H9 (cell line): ENCODE results near the gene RBBP7. TPM values are rescaled to one million over a fixed set of nuclear protein-coding genes. Genes with fewer than 3 reads are reported as not detected.
A peak's percentile ranks its signal among the peaks of the same experiment; 100 is the strongest.

ENCODE experiments used
- DNase-seq: peaks from one replicate; pipeline ENCODE4 v3.0.0-alpha.2; 2017
- H2AFZ ChIP-seq: one replicate; pipeline ENCODE4 v1.6.1; 2013; ENCODE audit warnings: mild to moderate bottlenecking, low read length, control low read depth, moderate library complexity
- H2AK5ac ChIP-seq: 2 replicates; pipeline ENCODE4 v1.6.1; 2013; ENCODE audit warnings: low read length, control low read depth, mixed read lengths; ENCODE audit not compliant: insufficient read length
- H2BK120ac ChIP-seq: one replicate; pipeline ENCODE4 v1.6.1; 2013; ENCODE audit warnings: low read depth, mild to moderate bottlenecking, low read length, control low read depth, inconsistent platforms; ENCODE audit not compliant: poor library complexity, severe bottlenecking
- H2BK12ac ChIP-seq: 2 replicates; pipeline ENCODE4 v1.6.1; 2013; ENCODE audit warnings: low read length, control low read depth, mixed read lengths, low read depth; ENCODE audit not compliant: insufficient read length
- H2BK15ac ChIP-seq: 2 replicates; pipeline ENCODE4 v1.6.1; 2013; ENCODE audit warnings: low read depth, low read length, control low read depth
- H2BK20ac ChIP-seq: one replicate; pipeline ENCODE4 v1.6.1; 2013; ENCODE audit warnings: low read depth, mild to moderate bottlenecking, low read length, control low read depth, inconsistent platforms; ENCODE audit not compliant: poor library complexity, severe bottlenecking
- H2BK5ac ChIP-seq: 2 replicates; pipeline ENCODE4 v1.6.1; 2013; ENCODE audit warnings: low read length, control low read depth, mixed read lengths; ENCODE audit not compliant: insufficient read length
- H3K14ac ChIP-seq: 2 replicates; pipeline ENCODE4 v1.6.1; 2013; ENCODE audit warnings: low read length, control low read depth; ENCODE audit not compliant: insufficient read depth
- H3K18ac ChIP-seq: 2 replicates; pipeline ENCODE4 v1.6.1; 2013; ENCODE audit warnings: low read depth, mild to moderate bottlenecking, mixed read lengths, low read length, control low read depth; ENCODE audit not compliant: insufficient read length
- H3K23ac ChIP-seq: 2 replicates; pipeline ENCODE4 v1.6.1; 2013; ENCODE audit warnings: low read length, control low read depth, mixed read lengths, low read depth; ENCODE audit not compliant: insufficient read length
- H3K23me2 ChIP-seq: 2 replicates; pipeline ENCODE4 v1.6.1; 2013; ENCODE audit warnings: low read depth, mild to moderate bottlenecking, mixed read lengths, low read length, control low read depth; ENCODE audit not compliant: insufficient read length, poor library complexity, severe bottlenecking
- H3K27ac ChIP-seq: 2 replicates; pipeline ENCODE4 v1.5.1; 2013; ENCODE audit warnings: low read length, control low read depth, mixed read lengths, low read depth; ENCODE audit not compliant: insufficient read length
- H3K27me3 ChIP-seq: 2 replicates; pipeline ENCODE4 v1.6.1; 2013; ENCODE audit warnings: low read length, control low read depth, inconsistent platforms; ENCODE audit not compliant: insufficient read depth
- H3K4ac ChIP-seq: 2 replicates; pipeline ENCODE4 v1.6.1; 2013; ENCODE audit warnings: low read depth, mild to moderate bottlenecking, control low read depth, inconsistent platforms, low read length, moderate library complexity
- H3K4me1 ChIP-seq: 2 replicates; pipeline ENCODE4 v1.6.1; 2013; ENCODE audit warnings: low read length, control low read depth, inconsistent platforms; ENCODE audit not compliant: insufficient read depth
- H3K4me2 ChIP-seq: 2 replicates; pipeline ENCODE4 v1.6.1; 2013; ENCODE audit warnings: low read length, control low read depth, mixed read lengths; ENCODE audit not compliant: insufficient read length, insufficient read depth
- H3K56ac ChIP-seq: 2 replicates; pipeline ENCODE4 v1.6.1; 2013; ENCODE audit warnings: low read depth, mild to moderate bottlenecking, mixed read lengths, low read length, control low read depth; ENCODE audit not compliant: insufficient read length
- H3K79me1 ChIP-seq: 2 replicates; pipeline ENCODE4 v1.6.1; 2013; ENCODE audit warnings: low read depth, mild to moderate bottlenecking, moderate library complexity, low read length, control low read depth, inconsistent platforms; ENCODE audit not compliant: insufficient read depth, poor library complexity, severe bottlenecking
- H3K79me2 ChIP-seq: 2 replicates; pipeline ENCODE4 v1.6.1; 2013; ENCODE audit warnings: low read length, control low read depth, inconsistent platforms; ENCODE audit not compliant: insufficient read depth
- H3K9ac ChIP-seq: 2 replicates; pipeline ENCODE4 v1.6.1; 2013; ENCODE audit warnings: low read length, control low read depth, mixed read lengths; ENCODE audit not compliant: insufficient read length; ENCODE audit errors: extremely low read depth
- H3K9me3 ChIP-seq: one replicate; pipeline ENCODE4 v1.6.1; 2013; ENCODE audit warnings: low read depth, low read length, inconsistent platforms; ENCODE audit not compliant: control insufficient read depth
- H3T11ph ChIP-seq: one replicate; pipeline ENCODE4 v1.6.1; 2013; ENCODE audit warnings: mild to moderate bottlenecking, low read length, control low read depth, inconsistent platforms
- H4K20me1 ChIP-seq: one replicate; pipeline ENCODE4 v1.6.1; 2013; ENCODE audit not compliant: control insufficient read depth, insufficient read length, insufficient read depth
- H4K5ac ChIP-seq: 2 replicates; pipeline ENCODE4 v1.6.1; 2013; ENCODE audit warnings: low read depth, mild to moderate bottlenecking, mixed read lengths, low read length, control low read depth; ENCODE audit not compliant: insufficient read length
- H4K8ac ChIP-seq: replicated peaks from 2 replicates; pipeline ENCODE4 v1.6.1; 2013; ENCODE audit warnings: low read length, control low read depth, mixed read lengths, low read depth; ENCODE audit not compliant: insufficient read length
- H4K91ac ChIP-seq: 2 replicates; pipeline ENCODE4 v1.6.1; 2013; ENCODE audit warnings: low read depth, mild to moderate bottlenecking, moderate library complexity, mixed read lengths, low read length, control low read depth; ENCODE audit not compliant: insufficient read length
- H3K27ac Mint-ChIP-seq, 3 experiments: 2 replicates in 2 of 3; 3 replicates in 1 of 3; pipeline ENCODE4 v1.8.0; 2020 to 2021; ENCODE audit warnings: mixed read lengths in 3 of 3, mild to moderate bottlenecking in 1 of 3, moderate library complexity in 1 of 3
- H3K27me3 Mint-ChIP-seq: 2 replicates; pipeline ENCODE4 v1.8.0; 2021; ENCODE audit warnings: low read depth, mild to moderate bottlenecking, moderate library complexity, mixed read lengths
- H3K36me3 Mint-ChIP-seq, 3 experiments: 2 replicates in 2 of 3; 3 replicates in 1 of 3; pipeline ENCODE4 v1.8.0; 2020 to 2021; ENCODE audit warnings: low read depth in 3 of 3, mixed read lengths in 3 of 3; ENCODE audit not compliant: insufficient read depth in 1 of 3
- H3K4me1 Mint-ChIP-seq, 2 experiments: 2 replicates each; pipeline ENCODE4 v1.8.0; 2020; ENCODE audit warnings: mixed read lengths in 2 of 2
- H3K4me3 Mint-ChIP-seq, 2 experiments: 2 replicates in 1 of 2; 3 replicates in 1 of 2; pipeline ENCODE4 v1.8.0; 2020 to 2021; ENCODE audit warnings: mild to moderate bottlenecking in 2 of 2, mixed read lengths in 2 of 2, moderate library complexity in 1 of 2
- H3K9me3 Mint-ChIP-seq, 2 experiments: 2 replicates in 1 of 2; 3 replicates in 1 of 2; pipeline ENCODE4 v1.8.0; 2020; ENCODE audit warnings: mild to moderate bottlenecking in 2 of 2, mixed read lengths in 2 of 2, moderate library complexity in 1 of 2
- WGBS: extraction: QIAGEN DNeasy Blood & Tissue Kit; methylation state at CpG from one replicate; pipeline ENCODE4 v1.1.7; 2013; ENCODE audit warnings: missing lambda C conversion rate, low lambda C conversion rate, mixed read lengths; ENCODE audit not compliant: insufficient read length; ENCODE audit errors: extremely low coverage; 5-methylcytosine and 5-hydroxymethylcytosine counted together
- total RNA-seq: library from RNA; stranded (reverse); gene quantifications from 2 replicates; pipeline ENCODE4 v1.2.1, GENCODE V29; 2021
- TF ChIP-seq, protein P1 (sequence below): fragments of 200-600 bp; sonication (generic); conservative IDR thresholded peaks from 3 replicates; pipeline ENCODE4 v1.8.0; 2021; ENCODE audit warnings: antibody characterized with exemption, mild to moderate bottlenecking

The RBBP7 gene
- total RNA-seq, 1 experiment from 2014 or later, result 249 TPM

- Histone ChIP-seq H3K4ac (no peak overlapping the region), H2BK20ac (no peak overlapping the region), H3K9ac (no peak overlapping the region), H2BK5ac (no peak overlapping the region), H4K8ac (no peak overlapping the region), H3K23me2 (no peaks in the 10 kb centered on the region), H3K23ac (no peak overlapping the region), H3T11ph (no peak overlapping the region), H3K4me2 (no peak overlapping the region), H3K14ac (no peak overlapping the region), H3K9me3 (no peaks in the 10 kb centered on the region), H3K56ac (no peak overlapping the region), H2BK15ac (no peak overlapping the region), H2BK12ac (no peak overlapping the region), H4K20me1 (no peaks in the 10 kb centered on the region), H3K79me2 (no peaks in the 10 kb centered on the region), H4K91ac (no peak overlapping the region), H2AK5ac (no peak overlapping the region), H3K27me3 (no peaks in the 10 kb centered on the region), H2AFZ (no peak overlapping the region), H4K5ac (no peak overlapping the region), H3K4me1 (no peaks in the 10 kb centered on the region), H2BK120ac (no peak overlapping the region), H3K18ac (no peak overlapping the region), H3K27ac (no peak overlapping the region), H3K79me1 (peaks cover 3% of the 10 kb centered on the region)
- no CpG with 5 or more reads among the region's 12 CpGs for WGBS
- Mint-ChIP-seq H3K27me3 (no peaks in the 10 kb centered on the region), H3K27ac (peak overlapping the region; percentile 11 to 74 (median 45); a peak in 3 of 7 replicates), H3K4me3 (no peak overlapping the region), H3K9me3 (peaks cover 3% of the 10 kb centered on the region in 2 experiments; a peak in 3 of 5 replicates), H3K4me1 (peaks cover 3 to 4% of the 10 kb centered on the region in 2 experiments; a peak in 2 of 4 replicates), H3K36me3 (peaks cover 71 to 97% (median 93%) of the 10 kb centered on the region in 3 experiments)
- TF ChIP-seq, protein P1, sequence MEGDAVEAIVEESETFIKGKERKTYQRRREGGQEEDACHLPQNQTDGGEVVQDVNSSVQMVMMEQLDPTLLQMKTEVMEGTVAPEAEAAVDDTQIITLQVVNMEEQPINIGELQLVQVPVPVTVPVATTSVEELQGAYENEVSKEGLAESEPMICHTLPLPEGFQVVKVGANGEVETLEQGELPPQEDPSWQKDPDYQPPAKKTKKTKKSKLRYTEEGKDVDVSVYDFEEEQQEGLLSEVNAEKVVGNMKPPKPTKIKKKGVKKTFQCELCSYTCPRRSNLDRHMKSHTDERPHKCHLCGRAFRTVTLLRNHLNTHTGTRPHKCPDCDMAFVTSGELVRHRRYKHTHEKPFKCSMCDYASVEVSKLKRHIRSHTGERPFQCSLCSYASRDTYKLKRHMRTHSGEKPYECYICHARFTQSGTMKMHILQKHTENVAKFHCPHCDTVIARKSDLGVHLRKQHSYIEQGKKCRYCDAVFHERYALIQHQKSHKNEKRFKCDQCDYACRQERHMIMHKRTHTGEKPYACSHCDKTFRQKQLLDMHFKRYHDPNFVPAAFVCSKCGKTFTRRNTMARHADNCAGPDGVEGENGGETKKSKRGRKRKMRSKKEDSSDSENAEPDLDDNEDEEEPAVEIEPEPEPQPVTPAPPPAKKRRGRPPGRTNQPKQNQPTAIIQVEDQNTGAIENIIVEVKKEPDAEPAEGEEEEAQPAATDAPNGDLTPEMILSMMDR, result no peak
- no peak for DNase-seq
Measured at GRCh38 chrX:16852617-16853179, 17.5 kb downstream of the RBBP7 start.
